Measurements from ENCODE around the gene POC5. TPM values are rescaled to one million over a fixed set of nuclear protein-coding genes. Genes with fewer than 3 reads are reported as not detected.

Gene POC5
- total RNA-seq, 3 donors from 2014 or later: 7.7 to 13.3 (median 9.5) TPM

DNA sequence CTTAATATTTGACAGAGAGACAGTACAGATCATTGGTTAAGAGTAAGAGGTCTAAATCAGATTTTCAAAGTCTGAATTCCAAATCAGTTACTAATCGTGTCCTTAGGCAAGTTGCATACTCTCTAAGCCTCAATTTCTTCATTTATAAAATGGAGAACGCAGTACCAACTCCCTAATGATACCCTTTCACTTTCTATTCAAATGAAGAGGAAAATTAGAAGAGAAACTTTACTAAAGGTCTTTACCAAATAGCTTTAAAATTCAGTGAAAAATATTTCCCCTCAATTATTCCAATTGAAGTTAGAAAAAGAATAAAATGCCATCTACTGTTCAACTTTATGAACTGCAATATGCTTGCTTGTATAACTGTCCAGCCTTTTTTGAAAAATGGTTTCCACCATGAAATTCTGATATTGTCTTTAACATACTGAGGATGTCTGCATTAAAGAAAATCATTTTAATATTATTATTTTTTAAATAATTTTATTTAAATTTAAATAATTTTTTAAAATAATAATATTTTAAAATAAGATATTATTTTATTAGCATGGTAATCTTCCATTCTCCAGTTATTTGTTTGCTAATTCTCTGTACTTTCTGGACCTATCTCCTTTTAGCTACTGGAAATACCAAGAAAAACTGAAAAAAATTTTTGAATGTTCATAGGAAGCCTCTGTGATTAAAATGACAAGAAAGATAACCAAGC, 36.0 kb downstream of the POC5 start:
- Histone ChIP-seq H3K4me1 (ENCODE audit: low read depth) (no peaks in the 10 kb centered on the region), H3K4me3 (no peak overlapping the region), H3K9me3 (no peaks in the 10 kb centered on the region), H3K36me3 (ENCODE audit: low read depth) (no peaks in the 10 kb centered on the region)
- intact Hi-C loops (cut with DNase I, micrococcal nuclease): no loop called here
- TF ChIP-seq CTCF (IDR thresholded peaks at IDR 0.05): peak; percentile 49
- no peak for ATAC-seq
- DNase-seq: no peak

DNA sequence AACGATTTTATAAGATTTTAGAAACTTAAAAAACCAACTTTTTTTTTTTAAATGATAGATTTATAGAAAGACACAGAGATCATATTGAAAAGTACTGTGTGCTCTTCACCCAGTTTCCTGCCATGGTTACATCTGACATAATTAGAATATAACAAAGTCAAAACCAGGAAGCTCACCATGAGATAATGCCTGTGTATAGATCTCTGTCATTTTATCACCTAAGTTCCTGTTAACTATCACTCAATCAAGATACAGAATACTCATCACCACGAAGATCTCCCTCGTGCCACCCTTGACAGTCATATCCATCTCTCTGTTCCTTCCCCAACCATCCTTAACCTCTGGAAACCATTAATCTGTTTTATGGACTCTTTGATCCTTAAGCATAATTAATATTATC, 39.1 kb downstream of the POC5 start:
- no peak for DNase-seq
- intact Hi-C loops (cut with DNase I, micrococcal nuclease): loop anchor here in 1 of 2 donors (5.0 kb wide), 1 partner anchor 96 kb away; no protein-coding TSS in a partner anchor
- H3K36me3 ChIP-seq (ENCODE audit: low read depth): no peaks in the 10 kb centered on the region
- H3K4me3 ChIP-seq: no peak overlapping the region
- no peak for TF ChIP-seq CTCF (IDR thresholded peaks at IDR 0.05)
- H3K4me1 ChIP-seq (ENCODE audit: low read depth): no peaks in the 10 kb centered on the region
- ATAC-seq: peak; percentile 68
- no peaks in the 10 kb centered on the region for H3K9me3 ChIP-seq

- no peak for TF ChIP-seq CTCF (IDR thresholded peaks at IDR 0.05)
- Histone ChIP-seq H3K36me3 (ENCODE audit: low read depth) (no peaks in the 10 kb centered on the region), H3K4me1 (ENCODE audit: low read depth) (no peaks in the 10 kb centered on the region), H3K4me3 (no peak overlapping the region), H3K9me3 (no peaks in the 10 kb centered on the region)
- ATAC-seq: no peak
- DNase-seq: no peak
- intact Hi-C loops (cut with DNase I, micrococcal nuclease): loop anchor here in 1 of 2 donors (5.0 kb wide), 1 partner anchor 95 kb away; no protein-coding TSS in a partner anchor
Measured at GRCh38 chr5:75677607-75678006, 39.6 kb downstream of the POC5 start.

- Histone ChIP-seq H3K4me1 (ENCODE audit: low read depth) (no peaks in the 10 kb centered on the region), H3K9me3 (no peaks in the 10 kb centered on the region), H3K4me3 (no peak overlapping the region), H3K36me3 (ENCODE audit: low read depth) (no peaks in the 10 kb centered on the region)
- no peak for DNase-seq
- intact Hi-C loops (cut with DNase I, micrococcal nuclease): loop anchor here in 1 of 2 donors (5.0 kb wide), 1 partner anchor 93 kb away; no protein-coding TSS in a partner anchor
- TF ChIP-seq CTCF (IDR thresholded peaks at IDR 0.05): no peak
- ATAC-seq: no peak
Measured at GRCh38 chr5:75675783-75676182, 41.5 kb downstream of the POC5 start.

GRCh38 chr5:75672616-75673015, 44.6 kb downstream of the POC5 start:
- no peak for TF ChIP-seq CTCF (IDR thresholded peaks at IDR 0.05)
- ATAC-seq (no peak), DNase-seq (no peak)
- Histone ChIP-seq H3K4me3 (no peak overlapping the region), H3K9me3 (no peaks in the 10 kb centered on the region), H3K36me3 (ENCODE audit: low read depth) (no peaks in the 10 kb centered on the region), H3K4me1 (ENCODE audit: low read depth) (no peaks in the 10 kb centered on the region)
- intact Hi-C loops (cut with DNase I, micrococcal nuclease): no loop called here

Measured in mucosa of descending colon (tissue), 3 donors.